Mammary epithelial cell (primary cell): ENCODE data around the gene MATK.

ENCODE experiments used
- CTCF ChIP-seq, 2 donors: IDR thresholded peaks in 1 of 2; conservative IDR thresholded peaks in 1 of 2; 2 replicates each; pipeline ENCODE4 v1.5.1; 2011 to 2012; ENCODE audit warnings: inconsistent platforms in 2 of 2, low read length in 2 of 2, mild to moderate bottlenecking in 2 of 2, control low read depth in 1 of 2, low read depth in 1 of 2; ENCODE audit not compliant: insufficient read depth in 1 of 2; ENCODE audit errors: extremely low read depth in 1 of 2
- EZH2 ChIP-seq: IDR thresholded peaks from 2 replicates; pipeline ENCODE4 v1.6.1; 2012; ENCODE audit warnings: low read length, inconsistent platforms, borderline replicate concordance

GRCh38 chr19:3743486-3743885 is 42.7 kb downstream of the MATK start:
- no peak for TF ChIP-seq CTCF (conservative IDR thresholded peaks at IDR 0.05 in 1 of 2, IDR thresholded peaks at IDR 0.05 in 1 of 2; ENCODE audit: extremely low read depth in 1 of 2, insufficient read depth in 1 of 2, low read depth in 1 of 2, low read length in 2 of 2)
- TF ChIP-seq EZH2, result no peak
